GM03348 (cell line): ENCODE measurements around the gene PLEKHA7.
A peak's percentile ranks its signal among the peaks of the same experiment; 100 is the strongest.

Experiments
- DNase-seq: peaks from one replicate; pipeline ENCODE4 v3.0.0; 2012; ENCODE audit warnings: low spot score

Gene PLEKHA7

DNA sequence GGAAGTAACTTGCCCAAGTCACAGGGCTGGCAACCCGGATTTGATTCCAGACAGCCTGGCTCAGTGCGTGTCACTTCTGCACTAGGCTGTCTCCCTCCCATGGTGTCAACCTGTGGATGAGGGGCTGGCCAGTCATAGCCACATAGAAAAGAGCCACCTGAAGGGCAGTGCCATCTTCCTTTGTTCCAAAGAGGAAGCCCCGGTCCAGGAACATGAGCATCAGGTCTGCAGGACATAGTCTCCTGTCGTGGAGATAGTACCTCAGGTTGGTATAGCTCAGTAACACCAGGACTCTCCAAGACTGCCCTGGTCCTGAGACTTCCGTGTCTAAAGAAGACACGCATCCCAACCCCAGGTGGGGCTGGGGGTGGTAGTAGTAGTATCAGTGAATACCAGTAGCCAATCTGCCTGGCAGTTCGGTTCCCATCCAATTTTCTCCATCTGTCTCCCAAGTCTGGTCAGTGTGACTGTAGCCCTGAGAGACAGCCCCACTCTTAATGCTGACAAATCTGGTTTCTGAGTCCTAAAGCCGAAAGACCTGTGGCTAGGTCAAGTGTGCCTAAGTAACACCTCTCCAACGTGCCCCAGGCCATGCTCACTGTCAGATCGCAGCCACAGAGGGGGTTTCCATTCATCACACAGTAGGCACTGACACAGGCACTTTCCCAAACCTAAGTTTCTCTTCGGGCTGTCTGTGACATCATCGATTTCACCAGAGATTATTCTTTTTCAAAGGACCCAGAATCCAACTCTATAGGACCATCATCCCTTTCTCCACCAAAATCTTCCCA is 242.7 kb downstream of the PLEKHA7 start:
- peak; percentile 1 for DNase-seq

DNA sequence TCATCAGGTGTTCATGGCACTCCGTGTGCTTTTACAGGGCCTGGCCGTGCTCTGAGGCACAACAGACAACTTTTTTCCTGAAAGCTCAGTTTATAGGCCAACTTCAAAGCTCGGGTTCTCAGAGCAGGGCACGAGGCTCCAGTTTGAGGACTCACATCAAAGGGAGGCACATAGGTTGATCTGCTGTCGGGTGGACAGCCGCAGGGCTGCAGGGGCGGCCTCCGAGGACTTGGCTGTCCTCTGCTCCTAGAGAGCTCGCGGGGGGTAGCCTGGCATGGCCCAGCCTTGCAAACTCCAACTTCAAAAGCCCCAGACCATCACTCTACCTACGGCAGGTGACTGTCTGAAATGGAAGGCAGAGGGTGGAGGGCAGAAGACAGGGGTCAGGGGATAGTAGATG is 244.2 kb downstream of the PLEKHA7 start:
- peak; percentile 1 for DNase-seq

DNA sequence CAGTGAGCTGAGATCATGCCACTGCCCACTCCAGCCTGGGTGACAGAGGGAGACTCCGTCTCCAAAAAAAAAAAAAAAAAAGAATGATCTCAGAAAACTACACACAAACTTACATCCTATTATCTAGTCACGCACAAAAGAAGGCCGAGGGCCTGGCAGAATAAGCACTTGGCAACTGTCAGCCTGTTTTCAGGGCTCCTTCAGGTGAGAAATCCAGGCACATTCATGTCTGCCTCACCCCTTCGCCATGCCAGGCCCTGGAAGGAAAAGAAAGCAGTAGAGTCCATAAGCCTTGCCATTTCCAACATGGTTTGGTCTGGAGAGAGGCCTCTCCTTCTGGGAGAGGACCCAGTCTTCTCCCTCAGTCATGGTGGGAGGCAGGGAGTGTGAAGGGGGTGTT is 244.8 kb downstream of the PLEKHA7 start:
- DNase-seq, result no peak

DNA sequence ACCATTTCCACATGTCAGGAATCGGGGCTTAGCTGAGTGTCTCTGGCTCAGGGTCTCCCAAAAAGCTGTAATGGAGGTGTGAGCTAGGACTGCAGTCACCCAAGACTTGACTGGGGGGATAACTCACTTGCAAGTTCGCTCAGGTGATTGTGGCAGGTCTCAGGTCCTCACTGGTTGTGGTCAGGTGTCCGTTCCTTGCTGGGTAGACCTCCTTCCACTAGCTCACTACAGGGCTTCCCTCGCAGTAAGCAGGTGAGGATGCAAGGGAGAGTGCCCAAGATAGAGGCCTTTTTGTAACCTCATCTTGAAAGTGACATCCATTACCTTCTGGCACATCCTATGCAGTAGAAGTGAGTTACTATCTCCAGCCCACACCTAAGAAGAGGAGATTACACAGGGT is 246.3 kb downstream of the PLEKHA7 start:
- DNase-seq, result no peak

DNA sequence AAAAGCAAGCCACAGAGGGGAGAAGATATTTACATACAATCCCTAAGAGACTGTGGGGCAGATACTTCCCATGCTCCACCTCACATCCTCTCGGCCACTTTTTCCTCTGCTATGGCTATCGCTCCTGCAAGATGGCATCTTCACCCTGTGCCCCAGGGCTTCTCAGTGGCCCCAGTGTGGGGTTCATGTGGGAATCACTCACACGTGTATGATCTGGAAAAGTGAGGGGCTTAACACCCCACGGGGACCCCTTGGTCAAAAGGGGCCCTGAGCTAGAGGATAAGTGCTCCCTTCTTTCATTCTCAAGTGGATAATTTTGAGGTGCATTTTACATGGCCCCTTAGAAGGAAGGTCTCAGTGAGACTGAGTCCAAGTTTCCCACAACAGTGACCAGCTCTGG is 247.1 kb downstream of the PLEKHA7 start:
- DNase-seq, result no peak

DNA sequence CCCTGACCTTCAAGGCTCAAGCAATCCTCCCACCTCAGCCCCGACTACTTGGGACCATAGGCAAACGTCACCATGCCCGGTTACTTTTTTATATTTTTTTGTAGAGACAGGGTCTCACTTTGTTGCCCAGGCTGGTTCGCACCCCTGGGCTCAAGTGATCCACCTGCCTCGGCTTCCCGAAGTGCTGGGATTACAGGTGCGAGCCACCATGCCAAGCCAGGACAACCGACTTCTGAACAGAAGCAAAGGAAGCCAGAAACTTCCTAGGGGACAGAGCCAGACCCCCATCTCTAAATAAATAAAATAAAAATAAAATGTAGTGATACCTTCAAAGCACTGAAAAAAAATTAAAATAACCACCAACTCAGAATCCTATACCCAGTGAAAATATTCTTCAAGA is 249.3 kb downstream of the PLEKHA7 start:
- DNase-seq, result no peak

DNA sequence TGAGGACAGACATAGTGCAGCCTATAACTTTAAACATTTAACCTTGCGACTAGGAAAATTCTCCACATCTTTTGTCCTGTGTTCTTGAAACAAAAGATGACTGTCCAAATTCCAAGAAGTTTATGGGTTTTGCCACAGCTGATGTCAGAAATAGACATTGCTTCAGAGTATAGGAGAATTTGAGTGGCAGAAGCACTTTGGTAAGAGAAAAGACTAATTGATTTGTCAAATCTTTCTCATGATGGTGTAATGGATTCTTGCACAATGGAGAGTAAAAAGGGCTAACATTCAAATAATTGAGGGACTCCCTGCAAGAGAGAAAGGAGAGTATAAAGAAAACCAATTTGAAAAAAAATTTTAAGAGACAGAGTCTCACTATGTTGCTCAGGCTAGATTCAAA is 250.5 kb downstream of the PLEKHA7 start:
- DNase-seq, result no peak

DNA sequence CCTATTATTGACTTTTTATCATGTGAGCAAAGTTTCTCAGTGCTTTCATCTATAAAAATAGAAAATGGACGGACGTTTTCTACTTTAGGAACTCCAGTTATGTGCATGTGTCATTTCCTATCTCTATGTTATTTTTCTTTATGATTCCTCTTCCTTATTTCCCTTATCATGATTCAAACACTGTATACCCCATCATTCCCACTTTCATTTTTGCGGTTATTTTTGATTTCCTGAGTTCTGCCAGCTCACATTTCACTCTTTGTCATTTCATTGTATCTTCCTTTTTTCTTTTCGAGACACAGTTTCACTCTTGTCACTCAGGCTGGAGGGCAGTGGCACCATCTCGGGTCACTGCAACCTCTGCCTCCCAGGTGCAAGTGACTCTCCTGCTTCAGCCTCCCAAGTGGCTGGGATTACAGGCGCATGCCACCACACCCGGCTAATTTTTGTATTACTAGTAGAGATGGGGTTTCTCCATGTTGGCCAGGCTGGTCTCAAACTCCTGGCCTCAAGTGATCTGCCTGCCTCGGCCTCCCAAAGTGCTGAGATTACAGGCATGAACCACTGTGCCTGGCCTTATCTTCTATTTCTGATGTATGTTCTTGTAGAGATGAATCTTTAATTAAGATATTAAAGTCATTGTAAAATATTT is 254.2 kb downstream of the PLEKHA7 start:
- no peak for DNase-seq

DNA sequence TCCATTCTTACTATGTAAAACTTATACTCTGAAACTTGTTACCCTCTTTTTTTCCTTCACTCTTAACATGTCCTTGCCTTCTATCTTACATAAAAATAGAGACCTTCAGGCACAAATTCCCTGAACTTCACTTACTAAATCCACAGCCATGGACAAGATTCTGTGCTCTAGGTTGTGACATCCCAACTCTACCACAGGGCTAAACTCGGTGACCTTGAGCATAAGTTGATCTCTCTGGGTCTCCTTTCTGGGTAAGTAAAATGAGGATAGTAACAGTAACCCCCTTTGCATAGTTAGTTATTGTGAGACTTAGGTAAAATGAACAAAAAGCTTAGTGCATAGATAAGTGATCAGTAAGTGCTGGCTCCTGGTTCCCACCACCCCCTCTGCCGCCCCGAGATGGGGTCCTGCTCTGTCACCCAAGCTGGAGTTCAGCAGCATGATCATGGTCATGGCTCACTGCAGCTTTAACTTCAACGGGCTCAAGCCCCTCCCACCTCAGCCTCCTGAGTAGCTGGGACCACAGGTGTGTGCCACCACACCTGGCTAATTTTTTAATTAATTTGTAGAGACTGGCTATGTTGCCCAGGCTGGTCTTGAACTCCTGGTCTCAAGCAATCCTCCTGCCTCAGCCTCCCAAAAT is 255.7 kb downstream of the PLEKHA7 start:
- no peak for DNase-seq

DNA sequence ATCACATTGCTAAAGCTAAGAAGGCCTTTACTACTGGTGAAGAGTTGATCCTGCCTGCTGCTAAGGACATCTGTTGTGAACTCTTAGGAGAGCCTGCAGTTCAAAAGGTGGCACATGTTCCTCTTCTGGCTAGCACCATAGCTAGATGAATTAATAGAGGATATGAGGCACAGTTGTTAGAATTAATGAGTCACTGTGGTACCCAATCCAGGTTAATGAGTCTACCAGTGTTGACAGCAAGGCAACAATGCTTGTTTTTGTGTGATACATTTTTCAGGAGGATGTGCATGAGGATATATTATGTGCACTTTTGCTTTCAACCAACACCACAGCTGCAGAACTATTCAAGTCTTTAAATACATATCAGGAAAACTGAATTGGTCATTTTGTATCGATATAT is 263.8 kb downstream of the PLEKHA7 start:
- DNase-seq, result no peak

DNA sequence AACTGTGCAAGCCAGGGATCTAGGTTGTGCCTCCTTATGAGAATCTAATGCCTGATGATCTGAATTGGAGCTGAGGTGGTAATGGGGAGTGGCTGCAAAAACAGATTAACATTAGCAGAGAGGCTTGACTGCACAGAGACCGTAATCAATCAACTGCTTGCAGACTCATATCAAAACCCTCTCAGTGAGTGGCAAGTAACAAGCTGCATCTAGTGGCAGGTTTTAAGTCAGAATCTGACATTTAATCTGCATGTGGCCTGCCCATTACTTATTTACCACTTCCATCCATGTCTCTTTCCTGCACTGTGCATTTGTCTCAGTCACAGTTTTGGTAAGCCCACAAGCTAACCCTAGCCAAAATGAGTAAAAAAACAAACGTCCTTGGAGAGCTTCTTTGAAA is 264.5 kb downstream of the PLEKHA7 start:
- DNase-seq, result no peak

DNA sequence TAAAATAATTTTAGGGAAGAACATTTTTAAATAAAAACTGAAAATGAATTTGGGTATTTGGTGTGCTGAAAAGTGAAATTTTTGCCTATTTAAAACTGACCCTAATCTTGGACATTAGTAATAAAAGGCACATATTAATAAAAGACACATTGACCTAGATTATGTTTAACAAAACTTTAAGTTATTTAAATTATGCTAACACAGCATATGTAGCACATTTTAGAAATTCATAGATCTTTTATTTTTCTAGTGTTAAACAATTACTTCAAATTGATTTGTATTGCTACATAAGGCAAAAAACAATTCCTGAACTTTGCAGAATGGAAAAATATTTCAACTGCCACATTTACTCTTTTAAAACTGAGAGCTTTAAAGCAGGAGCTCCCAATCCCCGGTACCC is 265.1 kb downstream of the PLEKHA7 start:
- no peak for DNase-seq

DNA sequence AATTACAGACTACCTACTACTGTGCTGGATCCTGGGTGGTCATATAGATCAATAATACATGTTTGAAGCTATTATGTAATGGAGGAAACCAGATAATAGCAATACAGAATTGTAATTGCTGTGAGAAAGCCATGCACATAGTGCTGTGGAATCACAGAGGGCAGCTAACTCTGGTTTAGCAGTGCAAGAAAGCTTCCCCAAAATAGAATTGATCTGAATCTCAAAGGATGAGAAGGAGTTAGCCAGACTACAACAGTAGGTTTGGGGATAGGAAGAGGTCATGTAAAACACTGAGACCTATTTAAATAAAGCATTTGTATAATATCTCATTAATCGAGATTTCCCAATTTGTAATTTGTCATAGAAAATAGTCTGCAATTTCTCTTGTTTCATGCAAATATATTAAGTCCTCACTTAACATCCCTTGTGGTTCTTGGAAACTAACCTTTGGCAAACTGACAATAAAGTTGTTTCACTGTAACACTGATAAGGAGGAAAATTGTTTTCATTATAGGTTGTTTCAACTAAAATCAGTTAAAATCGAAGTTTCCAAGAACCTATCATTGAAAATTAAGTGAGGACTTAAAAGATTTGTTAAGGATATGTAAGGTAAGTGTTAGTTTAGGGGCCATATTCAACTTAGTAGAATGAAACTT is 268.1 kb downstream of the PLEKHA7 start:
- DNase-seq, result no peak

DNA sequence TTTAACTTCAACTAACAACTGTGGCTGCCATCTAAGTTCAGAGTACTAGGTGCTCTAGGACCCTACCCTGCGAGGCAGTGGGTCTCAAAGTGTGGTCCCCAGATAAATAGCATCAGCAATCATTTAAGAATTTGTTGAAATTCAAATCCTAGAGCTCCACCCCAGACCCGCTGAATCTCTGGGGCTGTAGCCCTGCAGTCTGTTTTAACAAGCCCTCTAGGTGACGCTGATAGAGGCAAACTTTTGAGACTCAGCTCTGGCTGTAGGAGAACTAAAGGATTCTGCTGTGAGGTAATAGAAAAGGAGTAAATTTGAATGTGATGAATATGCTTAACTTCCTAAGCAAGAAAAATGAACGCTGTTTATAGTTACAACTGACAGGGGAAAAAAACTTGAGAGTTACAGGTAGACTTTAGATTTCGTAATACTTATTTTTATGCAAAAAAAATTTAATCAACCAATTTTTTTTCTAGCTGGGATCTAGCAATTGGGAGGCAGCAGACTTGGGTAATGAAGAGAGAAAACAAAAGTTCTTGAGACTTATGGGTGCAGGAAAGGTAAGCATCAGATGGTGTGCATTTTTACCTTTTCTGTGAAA is 270.0 kb downstream of the PLEKHA7 start:
- no peak for DNase-seq

DNA sequence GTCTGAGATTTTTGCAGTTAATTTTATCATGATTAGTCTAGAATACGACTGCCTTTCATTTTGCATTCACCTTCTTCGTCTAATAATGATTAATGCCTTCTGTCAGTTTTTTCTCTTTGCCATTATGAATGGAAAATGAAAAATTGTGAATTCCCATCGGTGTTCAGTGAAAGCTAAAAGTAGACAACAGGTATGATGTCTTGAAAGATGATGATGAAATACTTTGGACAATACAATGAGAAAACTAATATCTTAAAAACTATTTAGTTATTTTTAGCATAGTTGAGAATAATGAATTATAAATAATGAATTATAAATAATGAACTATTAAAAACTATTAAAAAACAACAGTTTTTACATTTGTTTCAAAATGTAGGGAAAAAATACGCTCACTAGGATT is 270.7 kb downstream of the PLEKHA7 start:
- no peak for DNase-seq

DNA sequence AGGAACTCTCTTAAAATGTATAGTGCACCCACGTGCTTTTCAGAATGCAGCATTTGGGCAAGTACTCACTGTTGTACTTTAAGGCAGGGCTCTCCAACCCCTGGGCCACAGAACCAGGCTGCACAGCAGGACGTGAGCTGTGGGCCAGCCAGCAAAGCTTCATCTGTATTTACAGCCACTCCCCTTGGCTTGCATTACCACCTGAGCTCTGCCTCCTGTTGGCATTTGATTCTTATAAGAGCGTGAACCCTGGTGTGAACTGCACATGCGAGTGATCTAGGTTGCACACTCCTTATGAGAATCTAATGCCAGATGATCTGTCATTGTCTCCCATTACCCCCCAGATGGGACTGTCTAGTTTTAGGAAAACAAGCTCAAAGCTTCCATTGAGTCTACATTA is 272.7 kb downstream of the PLEKHA7 start:
- DNase-seq, result no peak

DNA sequence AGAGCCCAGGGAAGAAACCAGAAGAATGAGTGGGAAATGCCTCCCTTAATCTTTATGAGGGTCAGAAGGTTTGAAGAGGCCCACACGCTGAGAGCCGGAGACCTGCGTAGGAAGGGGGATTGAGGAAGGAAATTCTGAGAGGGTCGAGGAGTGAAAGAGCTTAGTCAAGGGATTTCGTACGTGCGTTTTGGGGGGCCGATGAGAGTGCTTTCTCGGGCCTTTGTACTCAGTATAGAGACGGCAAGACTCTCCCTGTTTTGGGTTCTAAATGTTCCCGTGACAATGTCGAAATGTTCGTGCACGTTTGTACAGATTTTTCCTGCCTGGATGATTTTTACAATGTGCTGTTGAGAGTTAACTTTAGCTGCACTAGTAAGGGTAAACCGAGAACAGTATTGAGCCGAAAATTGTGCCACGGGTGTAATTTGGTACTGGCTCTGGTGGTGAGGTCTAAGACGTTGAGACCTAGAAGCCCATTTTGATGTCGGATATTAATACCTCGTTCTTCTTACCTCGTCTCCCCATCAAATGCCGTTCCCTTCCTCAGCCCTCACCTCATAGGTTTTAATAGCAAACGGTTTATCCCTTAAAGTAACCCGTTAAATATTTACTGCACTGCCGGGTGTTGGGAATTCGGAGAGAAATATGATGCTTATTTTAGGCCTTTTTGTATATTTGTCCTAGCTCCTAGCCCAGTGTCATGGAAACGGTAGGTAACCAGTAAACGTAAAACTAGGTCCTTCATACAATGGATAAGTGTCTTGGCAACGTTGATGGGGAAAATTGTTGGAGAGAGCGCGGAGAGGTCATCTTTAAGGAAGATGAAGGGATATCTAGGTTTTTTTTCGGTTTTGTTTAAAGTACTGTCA is 275.0 kb downstream of the PLEKHA7 start:
- peak; percentile 17 for DNase-seq

DNA sequence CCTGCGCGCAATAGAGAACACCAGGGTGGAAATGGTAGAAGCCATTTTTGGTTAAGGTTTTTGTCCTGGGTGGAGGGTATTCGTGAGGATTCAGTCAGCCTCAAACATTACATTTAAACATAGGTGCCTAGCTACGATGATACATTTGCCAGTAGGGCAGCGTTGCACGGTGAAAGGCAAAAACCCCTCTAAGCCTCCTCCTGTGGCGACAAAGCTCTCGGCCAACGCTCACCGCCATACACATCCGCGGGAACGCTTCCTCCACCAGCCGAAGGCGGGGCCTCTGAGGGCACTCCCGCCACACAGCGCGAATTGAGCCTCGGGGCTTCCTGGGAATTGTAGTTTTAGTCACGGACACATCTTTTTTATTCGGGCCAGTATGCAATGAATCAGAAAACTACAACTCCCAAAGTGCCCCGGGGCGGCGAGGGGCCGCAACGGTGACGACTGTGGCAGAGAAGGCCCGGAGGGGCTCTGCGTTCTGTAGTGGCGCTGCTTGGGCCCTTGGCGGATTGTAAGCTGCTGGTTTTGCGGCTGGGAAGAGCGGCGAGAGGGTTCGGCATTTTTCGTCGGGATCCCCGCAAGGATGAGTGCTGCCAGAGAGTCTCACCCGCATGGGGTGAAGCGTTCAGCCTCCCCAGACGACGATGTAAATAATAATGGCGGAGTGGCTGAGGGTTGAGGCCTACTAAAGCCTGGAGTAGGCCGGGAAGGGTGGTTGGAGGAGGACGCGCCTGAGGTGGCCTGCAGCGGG is 275.8 kb downstream of the PLEKHA7 start, which contains the start of gene C11orf58:
Gene C11orf58 (plus strand): TSS at position 455 of the 754 bp plus-strand sequence. CDS start 132 bp downstream, at position 587.
- DNase-seq, result peak; percentile 95

DNA sequence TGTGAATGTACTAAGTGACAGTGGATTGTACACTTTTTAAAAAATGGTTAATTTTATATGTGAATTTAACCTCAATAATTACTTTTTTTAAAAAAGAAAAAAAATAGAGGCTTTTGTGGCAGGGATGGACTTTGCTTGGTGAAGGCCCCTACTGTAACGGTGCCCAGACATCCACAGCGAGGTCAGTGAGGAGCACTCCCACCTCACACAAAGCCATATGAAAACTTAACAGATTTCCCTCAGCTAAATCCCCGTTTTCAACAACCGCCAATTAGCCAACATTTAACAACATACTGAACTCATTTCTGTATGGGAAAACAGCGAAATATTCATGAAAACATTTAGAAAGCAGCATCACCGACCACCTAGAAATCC is 276.4 kb downstream of the PLEKHA7 start:
- DNase-seq, result peak; percentile 16
